Measurements from ENCODE around the gene GNAI3. TPM values are rescaled to one million over a fixed set of nuclear protein-coding genes. Genes with fewer than 3 reads are reported as not detected.

The GNAI3 gene
- total and polyA plus RNA-seq, 10 of the 15 experiments (the other 5 are each of a cell fraction or from before 2014, with no cell fraction given): 5.9 to 13.8 (median 8.0) TPM

GRCh38 chr1:109532365-109533136, 15.9 kb upstream of the GNAI3 start:
- POLR2A ChIA-PET: interaction anchor here (0.7 to 4.4 kb wide), 8 partner anchors 17 to 48 kb away, joined by 3 to 26 read pairs (median 4); partner anchors contain the start of genes ATXN7L2 and CYB561D1
- WGBS (ENCODE audit: insufficient coverage, insufficient replicate concordance, low lambda C conversion rate, missing lambda C conversion rate): 16% methylated on average over 12 of the region's 12 CpGs
- H2AFZ ChIP-seq (ENCODE audit: control insufficient read depth, low read depth, low read length): peak overlapping the region; percentile 98
- H3K79me2 ChIP-seq (ENCODE audit: control insufficient read depth, insufficient read depth, low read length): no peaks in the 10 kb centered on the region
- SMC1A ChIA-PET (ENCODE audit: uncharacterized antibody, unreplicated experiment): interaction anchor here (0.6 to 12.8 kb wide), 36 partner anchors 9 to 452 kb away, joined by 3 to 431 read pairs (median 4); partner anchors contain the start of genes AHCYL1, AMIGO1, ATXN7L2 and CYB561D1
- in situ Hi-C loops (cut with MboI): loop anchor here (5.0 kb wide), 3 partner anchors 40 to 270 kb away; partner anchors contain the start of gene CYB561D1
- peaks cover 14% of the 10 kb centered on the region for H3K4me1 ChIP-seq (ENCODE audit: control insufficient read depth, insufficient read depth, low read length)
- DNase-seq (ENCODE audit: low read depth, low spot score) (no peak), FAIRE-seq (peak; percentile 85), ATAC-seq (peak; percentile 93)
- CTCF ChIA-PET: interaction anchor here (0.5 to 21.3 kb wide), 81 partner anchors 9 to 704 kb away, joined by 3 to 1280 read pairs (median 4); partner anchors contain the start of genes AHCYL1, AMIGO1, AMPD2 and ATXN7L2
- RAD21 ChIA-PET (ENCODE audit: unreplicated experiment): interaction anchor here (0.5 to 10.3 kb wide), 37 partner anchors 13 to 452 kb away, joined by 3 to 422 read pairs (median 4); partner anchors contain the start of genes AHCYL1, AMIGO1, ATXN7L2 and CYB561D1
- peak overlapping the region; percentile 56 for H3K27ac ChIP-seq (ENCODE audit: control insufficient read depth, insufficient read depth)
- no peaks in the 10 kb centered on the region for H3K36me3 ChIP-seq (ENCODE audit: control insufficient read depth in 2 of 2, insufficient read depth in 2 of 2, low read length in 1 of 2)
- no peaks in the 10 kb centered on the region for H3K27me3 ChIP-seq (replicated peaks in 1 of 2; ENCODE audit: control insufficient read depth in 2 of 2, insufficient read depth in 2 of 2, low read length in 1 of 2)
- H3K4me2 ChIP-seq (ENCODE audit: control insufficient read depth, insufficient read depth): peak overlapping the region; percentile 70
- intact Hi-C loops (cut with micrococcal nuclease; ENCODE audit: unreplicated experiment): loop anchor here (1.0 to 5.0 kb wide), 7 partner anchors 34 to 269 kb away; partner anchors contain the start of genes CYB561D1 and PSMA5
- no peaks in the 10 kb centered on the region for H3K9me3 ChIP-seq (replicated peaks; ENCODE audit: control insufficient read depth, insufficient read depth, low read length)
- no peaks in the 10 kb centered on the region for H4K20me1 ChIP-seq (ENCODE audit: control insufficient read depth, insufficient read depth)
- peak overlapping the region; percentile 41; the same call in 1 of the 2 replicates for H3K4me3 ChIP-seq
- no TSS peak for BruUV-seq (replicated peaks)
- peak overlapping the region; percentile 62 for H3K9ac ChIP-seq (ENCODE audit: control insufficient read depth, insufficient read depth, low read length)
- TF ChIP-seq MTA2 (IDR thresholded peaks at IDR 0.05; ENCODE audit: low read depth): peak; percentile 43; the same call in 1 of the 2 replicates
- TF ChIP-seq RAD21 (IDR thresholded peaks at IDR 0.05; ENCODE audit: insufficient read depth, low read depth, low read length): peak; percentile 92
- TF ChIP-seq ETV6 (conservative IDR thresholded peaks at IDR 0.05 in 1 of 2, IDR thresholded peaks at IDR 0.05 in 1 of 2; ENCODE audit: borderline replicate concordance in 1 of 2, low read depth in 1 of 2): no peak
- TF ChIP-seq CREB1 (IDR thresholded peaks at IDR 0.05; ENCODE audit: low read depth): no peak
- no peak for TF ChIP-seq EGR1 (IDR thresholded peaks at IDR 0.05; ENCODE audit: borderline replicate concordance in 1 of 2, low read depth in 2 of 2, low read length in 2 of 2)
- 0 out of 2 replicates have a peak, but pooled peaks have one; percentile 22 for TF ChIP-seq CREM (IDR thresholded peaks at IDR 0.05; ENCODE audit: low read depth)
- TF ChIP-seq SP1 (IDR thresholded peaks at IDR 0.05; ENCODE audit: low read depth, low read length): no peak
- TF ChIP-seq HCFC1 (IDR thresholded peaks at IDR 0.05; ENCODE audit: low read length): 0 out of 2 replicates have a peak, but pooled peaks have one; percentile 27
- peak; percentile 64; the same call in 1 of the 2 replicates for TF ChIP-seq RUNX3 (IDR thresholded peaks at IDR 0.05; ENCODE audit: low read length)
- no peak for TF ChIP-seq NFIC (IDR thresholded peaks at IDR 0.05; ENCODE audit: low read depth, low read length)
- TF ChIP-seq IRF4 (IDR thresholded peaks at IDR 0.05; ENCODE audit: low read depth, low read length): 0 out of 2 replicates have a peak, but pooled peaks have one; percentile 40
- TF ChIP-seq IRF3 (IDR thresholded peaks at IDR 0.05): no peak
- no peak for TF ChIP-seq ZNF217 (IDR thresholded peaks at IDR 0.05)
- TF ChIP-seq ATF7 (IDR thresholded peaks at IDR 0.05; ENCODE audit: low read depth): peak; percentile 17; the same call in 1 of the 2 replicates
- no peak for TF ChIP-seq SMAD5 (IDR thresholded peaks at IDR 0.05; ENCODE audit: low read depth)
- TF ChIP-seq IKZF1 (conservative IDR thresholded peaks at IDR 0.05): peak; percentile 43
- peak; percentile 86; the same call in 1 of the 2 replicates for TF ChIP-seq ZNF592 (IDR thresholded peaks at IDR 0.05)
- TF ChIP-seq RCOR1 (conservative IDR thresholded peaks at IDR 0.05; ENCODE audit: low read depth, low read length): no peak
- peak; percentile 89 for TF ChIP-seq SMC3 (IDR thresholded peaks at IDR 0.05; ENCODE audit: borderline replicate concordance, low read length)
